HepG2 (cell line): ENCODE measurements around the gene LSM5. TPM values are rescaled to one million over a fixed set of nuclear protein-coding genes. Genes with fewer than 3 reads are reported as not detected.
A peak's percentile ranks its signal among the peaks of the same experiment; 100 is the strongest.

ENCODE experiments used
- ATF2 ChIP-seq: sonication (generic); formaldehyde crosslinking; IDR thresholded peaks from 2 replicates; pipeline ENCODE4 v1.4.0; 2020; ENCODE audit warnings: missing genetic modification reagents
- CC2D1A ChIP-seq: sonication (generic); formaldehyde crosslinking; IDR thresholded peaks from 2 replicates; pipeline ENCODE4 v1.8.1; 2023; ENCODE audit warnings: mild to moderate bottlenecking, missing genetic modification reagents
- CREB3 ChIP-seq: sonication (generic); formaldehyde crosslinking; IDR thresholded peaks from 2 replicates; pipeline ENCODE4 v1.5.0; 2020; ENCODE audit warnings: missing genetic modification reagents
- HMGXB4 ChIP-seq, 2 experiments: sonication (generic) in 1 of 2; formaldehyde crosslinking in 1 of 2; IDR thresholded peaks; 2 replicates each; pipeline versions ENCODE4 v1.4.0 to v1.6.1; 2018 to 2020; ENCODE audit warnings: missing genetic modification reagents in 2 of 2, borderline replicate concordance in 1 of 2, low read depth in 1 of 2, mild to moderate bottlenecking in 1 of 2, missing biosample characterization in 1 of 2
- MIXL1 ChIP-seq: IDR thresholded peaks from 2 replicates; pipeline ENCODE4 v1.6.1; 2016
- NKX3-1 ChIP-seq: sonication (generic); formaldehyde crosslinking; IDR thresholded peaks from 2 replicates; pipeline ENCODE4 v1.5.0; 2020; ENCODE audit warnings: missing genetic modification reagents
- POLR2AphosphoS5 ChIP-seq: IDR thresholded peaks from 2 replicates; pipeline ENCODE4 v1.6.1; 2012; ENCODE audit warnings: low read depth, low read length
- TCF12 ChIP-seq, 2 experiments: fragments of 450-650 bp in 1 of 2; sonication (generic) in 1 of 2; formaldehyde crosslinking in 1 of 2; IDR thresholded peaks; 2 replicates each; pipeline versions ENCODE4 v1.6.1 to v1.8.0; 2017 to 2022; ENCODE audit warnings: antibody characterized with exemption in 1 of 2, mild to moderate bottlenecking in 1 of 2, missing genetic modification reagents in 1 of 2, moderate library complexity in 1 of 2
- U2AF2 ChIP-seq: fragments of 200-400 bp; formaldehyde crosslinking; IDR thresholded peaks from 2 replicates; pipeline ENCODE4 v1.6.1; 2017; ENCODE audit warnings: low read depth, mild to moderate bottlenecking, low read length
- ZFP62 ChIP-seq: sonication (generic); formaldehyde crosslinking; IDR thresholded peaks from 2 replicates; pipeline ENCODE4 v1.4.0; 2020; ENCODE audit warnings: missing genetic modification reagents
- ZNF20 ChIP-seq: sonication (generic); formaldehyde crosslinking; IDR thresholded peaks from 2 replicates; pipeline ENCODE4 v1.4.0; 2020; ENCODE audit warnings: mild to moderate bottlenecking, moderate library complexity, missing genetic modification reagents
- ZNF317 ChIP-seq: sonication (generic); formaldehyde crosslinking; IDR thresholded peaks from 2 replicates; pipeline ENCODE4 v1.5.0; 2020; ENCODE audit warnings: mild to moderate bottlenecking, missing genetic modification reagents
- ZNF333 ChIP-seq: sonication (generic); formaldehyde crosslinking; IDR thresholded peaks from 2 replicates; pipeline ENCODE4 v1.4.0; 2020; ENCODE audit warnings: mild to moderate bottlenecking, missing genetic modification reagents, borderline replicate concordance
- ZNF335 ChIP-seq: sonication (generic); formaldehyde crosslinking; IDR thresholded peaks from 2 replicates; pipeline ENCODE4 v1.4.0; 2020; ENCODE audit warnings: missing genetic modification reagents
- ZSCAN31 ChIP-seq: sonication (generic); formaldehyde crosslinking; IDR thresholded peaks from 2 replicates; pipeline ENCODE4 v1.5.0; 2020; ENCODE audit warnings: low read depth, mild to moderate bottlenecking, missing genetic modification reagents
- polyA plus RNA-seq, 8 experiments: library from polyadenylated mRNA; depleted of rRNA in 3 of 8; stranded (reverse) in 7 of 8; unstranded in 1 of 8; fragments of >200 nt; fragmentation: Illumina TruSeq in 4 of 8; extraction: Trizol in 4 of 8; gene quantifications; 2 replicates each; pipeline versions ENCODE4 v1.2.1 to v1.2.3, GENCODE V29; 2011 to 2016; ENCODE audit warnings: low read depth in 4 of 8, missing spikeins in 1 of 8, mixed read lengths in 1 of 8; ENCODE audit not compliant: insufficient read depth in 1 of 8
- total RNA-seq, 5 experiments: library from RNA; depleted of rRNA; stranded (reverse); fragments of >200 nt; fragmentation: Illumina TruSeq; extraction: Trizol; gene quantifications; 2 replicates each; pipeline ENCODE4 v1.2.3, GENCODE V29; 2016; ENCODE audit warnings: low read depth in 1 of 5
- TF ChIP-seq, protein P1 (sequence below): sonication (generic); formaldehyde crosslinking; IDR thresholded peaks from 2 replicates; pipeline ENCODE4 v1.4.0; 2020; ENCODE audit warnings: mild to moderate bottlenecking, missing genetic modification reagents, borderline replicate concordance
- TF ChIP-seq, protein P2 (sequence below): sonication (generic); formaldehyde crosslinking; IDR thresholded peaks from 2 replicates; pipeline ENCODE4 v1.5.1; 2020; ENCODE audit warnings: missing genetic modification reagents, mild to moderate bottlenecking, borderline replicate concordance
- TF ChIP-seq, protein P3 (sequence below): sonication (generic); formaldehyde crosslinking; IDR thresholded peaks from 2 replicates; pipeline ENCODE4 v1.8.1; 2023; ENCODE audit warnings: mild to moderate bottlenecking, inconsistent platforms, moderate library complexity, missing genetic modification reagents, borderline replicate concordance

The LSM5 gene
- total and polyA plus RNA-seq, 2 of the 13 experiments (the other 11 are each of a cell fraction or from before 2014, with no cell fraction given), result 30.3 to 183 TPM

- TF ChIP-seq ZFP62 (CRISPR knock-in tag) (no peak), NKX3-1 (CRISPR knock-in tag) (peak; percentile 86; the same call in 1 of the 2 replicates), ZNF333 (CRISPR knock-in tag) (peak; percentile 87; the same call in 1 of the 2 replicates), HMGXB4 (CRISPR knock-in tag; IDR thresholded peaks at IDR 0.05; ENCODE audit: borderline replicate concordance in 1 of 2, low read depth in 1 of 2) (peak; percentile 75 to 95; a peak in 3 of 4 replicates), ZSCAN31 (CRISPR knock-in tag) (peak; percentile 88), MIXL1 (CRISPR knock-in tag) (peak; percentile 72; the same call in 1 of the 2 replicates), CC2D1A (CRISPR knock-in tag) (no peak), ZNF20 (CRISPR knock-in tag) (peak; percentile 29; the same call in 1 of the 2 replicates), TCF12 (IDR thresholded peaks at IDR 0.05) (no peak), TCF12 (CRISPR knock-in tag; IDR thresholded peaks at IDR 0.05) (0 out of 2 replicates have a peak, but pooled peaks have one; percentile 40), ZNF317 (CRISPR knock-in tag) (peak; percentile 84), ZNF335 (CRISPR knock-in tag) (peak; percentile 82), POLR2AphosphoS5 (peak; percentile 78), ATF2 (CRISPR knock-in tag) (peak; percentile 89; the same call in 1 of the 2 replicates), CREB3 (CRISPR knock-in tag) (0 out of 2 replicates have a peak, but pooled peaks have one; percentile 54), U2AF2 (no peak)
- TF ChIP-seq, protein P1, sequence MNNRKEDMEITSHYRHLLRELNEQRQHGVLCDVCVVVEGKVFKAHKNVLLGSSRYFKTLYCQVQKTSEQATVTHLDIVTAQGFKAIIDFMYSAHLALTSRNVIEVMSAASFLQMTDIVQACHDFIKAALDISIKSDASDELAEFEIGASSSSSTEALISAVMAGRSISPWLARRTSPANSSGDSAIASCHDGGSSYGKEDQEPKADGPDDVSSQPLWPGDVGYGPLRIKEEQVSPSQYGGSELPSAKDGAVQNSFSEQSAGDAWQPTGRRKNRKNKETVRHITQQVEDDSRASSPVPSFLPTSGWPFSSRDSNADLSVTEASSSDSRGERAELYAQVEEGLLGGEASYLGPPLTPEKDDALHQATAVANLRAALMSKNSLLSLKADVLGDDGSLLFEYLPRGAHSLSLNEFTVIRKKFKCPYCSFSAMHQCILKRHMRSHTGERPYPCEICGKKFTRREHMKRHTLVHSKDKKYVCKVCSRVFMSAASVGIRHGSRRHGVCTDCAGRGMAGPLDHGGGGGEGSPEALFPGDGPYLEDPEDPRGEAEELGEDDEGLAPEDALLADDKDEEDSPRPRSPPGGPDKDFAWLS, result 0 out of 2 replicates have a peak, but pooled peaks have one; percentile 51
- TF ChIP-seq, protein P2, sequence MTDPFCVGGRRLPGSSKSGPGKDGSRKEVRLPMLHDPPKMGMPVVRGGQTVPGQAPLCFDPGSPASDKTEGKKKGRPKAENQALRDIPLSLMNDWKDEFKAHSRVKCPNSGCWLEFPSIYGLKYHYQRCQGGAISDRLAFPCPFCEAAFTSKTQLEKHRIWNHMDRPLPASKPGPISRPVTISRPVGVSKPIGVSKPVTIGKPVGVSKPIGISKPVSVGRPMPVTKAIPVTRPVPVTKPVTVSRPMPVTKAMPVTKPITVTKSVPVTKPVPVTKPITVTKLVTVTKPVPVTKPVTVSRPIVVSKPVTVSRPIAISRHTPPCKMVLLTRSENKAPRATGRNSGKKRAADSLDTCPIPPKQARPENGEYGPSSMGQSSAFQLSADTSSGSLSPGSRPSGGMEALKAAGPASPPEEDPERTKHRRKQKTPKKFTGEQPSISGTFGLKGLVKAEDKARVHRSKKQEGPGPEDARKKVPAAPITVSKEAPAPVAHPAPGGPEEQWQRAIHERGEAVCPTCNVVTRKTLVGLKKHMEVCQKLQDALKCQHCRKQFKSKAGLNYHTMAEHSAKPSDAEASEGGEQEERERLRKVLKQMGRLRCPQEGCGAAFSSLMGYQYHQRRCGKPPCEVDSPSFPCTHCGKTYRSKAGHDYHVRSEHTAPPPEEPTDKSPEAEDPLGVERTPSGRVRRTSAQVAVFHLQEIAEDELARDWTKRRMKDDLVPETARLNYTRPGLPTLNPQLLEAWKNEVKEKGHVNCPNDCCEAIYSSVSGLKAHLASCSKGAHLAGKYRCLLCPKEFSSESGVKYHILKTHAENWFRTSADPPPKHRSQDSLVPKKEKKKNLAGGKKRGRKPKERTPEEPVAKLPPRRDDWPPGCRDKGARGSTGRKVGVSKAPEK (CRISPR knock-in tag), result no peak
- TF ChIP-seq, protein P3, sequence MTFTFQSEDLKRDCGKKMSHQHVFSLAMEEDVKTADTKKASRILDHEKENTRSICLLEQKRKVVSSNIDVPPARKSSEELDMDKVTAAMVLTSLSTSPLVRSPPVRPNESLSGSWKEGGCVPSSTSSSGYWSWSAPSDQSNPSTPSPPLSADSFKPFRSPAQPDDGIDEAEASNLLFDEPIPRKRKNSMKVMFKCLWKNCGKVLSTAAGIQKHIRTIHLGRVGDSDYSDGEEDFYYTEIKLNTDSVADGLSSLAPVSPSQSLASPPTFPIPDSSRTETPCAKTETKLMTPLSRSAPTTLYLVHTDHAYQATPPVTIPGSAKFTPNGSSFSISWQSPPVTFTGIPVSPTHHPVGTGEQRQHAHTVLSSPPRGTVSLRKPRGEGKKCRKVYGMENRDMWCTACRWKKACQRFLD (CRISPR knock-in tag), result peak; percentile 85; the same call in 1 of the 2 replicates
Observed at GRCh38 chr7:32490127-32490796, at the start of gene LSM5 (continued).
